ENCODE data around the gene S1PR1. TPM values are rescaled to one million over a fixed set of nuclear protein-coding genes. Genes with fewer than 3 reads are reported as not detected.

Gene S1PR1
- total and polyA plus RNA-seq, 4 donors = 35.2 to 130 (median 116) TPM

GRCh38 chr1:101280942-101281654 is 44.3 kb downstream of the S1PR1 start:
- Histone ChIP-seq H3K9ac (ENCODE audit: insufficient read depth in 1 of 2, low read length in 2 of 2) (no peak overlapping the region), H3K4me3 (no peak overlapping the region), H3K4me1 (ENCODE audit: control insufficient read depth in 5 of 5, insufficient read depth in 5 of 5, low read length in 5 of 5) (peaks cover 3 to 43% (median 9%) of the 10 kb centered on the region in 5 donors), H3K36me3 (ENCODE audit: control insufficient read depth in 4 of 4, insufficient read depth in 4 of 4, low read length in 4 of 4) (no peaks in the 10 kb centered on the region), H3K9me3 (ENCODE audit: control insufficient read depth in 4 of 4, insufficient read depth in 3 of 4, low read length in 3 of 4) (peaks cover 0 to 1% (median 0%) of the 10 kb centered on the region in 4 donors), H3K27me3 (ENCODE audit: control insufficient read depth in 3 of 3, insufficient read depth in 3 of 3, low read length in 2 of 3) (no peaks in the 10 kb centered on the region), H3K27ac (ENCODE audit: low read depth in 1 of 2, low read length in 1 of 2) (no peak overlapping the region)
- 92 to 96% methylated on average over 4 of the region's 4 CpGs for WGBS, 2 donors
- peak; percentile 36 to 80 (median 69) for DNase-seq
- no peak for TF ChIP-seq CTCF (IDR thresholded peaks at IDR 0.05; ENCODE audit: control extremely low read depth, extremely low read depth)
- ATAC-seq (ENCODE audit: insufficient read depth, low FRiP score) = no peak

- Histone ChIP-seq H3K27ac (ENCODE audit: low read depth in 1 of 2, low read length in 1 of 2) (no peak overlapping the region), H3K4me3 (no peak overlapping the region), H3K27me3 (ENCODE audit: control insufficient read depth in 3 of 3, insufficient read depth in 3 of 3, low read length in 2 of 3) (no peaks in the 10 kb centered on the region), H3K9ac (ENCODE audit: insufficient read depth in 1 of 2, low read length in 2 of 2) (no peak overlapping the region), H3K9me3 (ENCODE audit: control insufficient read depth in 4 of 4, insufficient read depth in 3 of 4, low read length in 3 of 4) (peaks cover 0 to 1% (median 0%) of the 10 kb centered on the region in 4 donors), H3K4me1 (ENCODE audit: control insufficient read depth in 5 of 5, insufficient read depth in 5 of 5, low read length in 5 of 5) (peaks cover 3 to 43% (median 7%) of the 10 kb centered on the region in 5 donors), H3K36me3 (ENCODE audit: control insufficient read depth in 4 of 4, insufficient read depth in 4 of 4, low read length in 4 of 4) (no peaks in the 10 kb centered on the region)
- WGBS, 2 donors = 96 to 98% methylated on average over 3 of the region's 3 CpGs
- ATAC-seq (ENCODE audit: insufficient read depth, low FRiP score) = no peak
- TF ChIP-seq CTCF (IDR thresholded peaks at IDR 0.05; ENCODE audit: control extremely low read depth, extremely low read depth) = no peak
- no peak for DNase-seq
Observed at GRCh38 chr1:101281751-101282150, 44.9 kb downstream of the S1PR1 start.

- Histone ChIP-seq H3K36me3 (ENCODE audit: control insufficient read depth in 4 of 4, insufficient read depth in 4 of 4, low read length in 4 of 4) (no peaks in the 10 kb centered on the region), H3K9me3 (ENCODE audit: control insufficient read depth in 4 of 4, insufficient read depth in 3 of 4, low read length in 3 of 4) (peaks cover 0 to 1% (median 0%) of the 10 kb centered on the region in 4 donors), H3K4me1 (ENCODE audit: control insufficient read depth in 5 of 5, insufficient read depth in 5 of 5, low read length in 5 of 5) (peaks cover 3 to 36% (median 6%) of the 10 kb centered on the region in 5 donors), H3K9ac (ENCODE audit: insufficient read depth in 1 of 2, low read length in 2 of 2) (peak overlapping the region in 1 of 2 donors; percentile 51), H3K27me3 (ENCODE audit: control insufficient read depth in 3 of 3, insufficient read depth in 3 of 3, low read length in 2 of 3) (no peaks in the 10 kb centered on the region), H3K27ac (ENCODE audit: low read depth in 1 of 2, low read length in 1 of 2) (no peak overlapping the region), H3K4me3 (no peak overlapping the region)
- TF ChIP-seq CTCF (IDR thresholded peaks at IDR 0.05; ENCODE audit: control extremely low read depth, extremely low read depth) = no peak
- no peak for ATAC-seq (ENCODE audit: insufficient read depth, low FRiP score)
- peak; percentile 56 to 85 (median 82) for DNase-seq
- 58 to 59% methylated on average over 10 of the region's 10 CpGs for WGBS, 2 donors
Observed at GRCh38 chr1:101282314-101283038, 45.7 kb downstream of the S1PR1 start.
